ENCODE measurements around the gene CYP4B1.

DNA sequence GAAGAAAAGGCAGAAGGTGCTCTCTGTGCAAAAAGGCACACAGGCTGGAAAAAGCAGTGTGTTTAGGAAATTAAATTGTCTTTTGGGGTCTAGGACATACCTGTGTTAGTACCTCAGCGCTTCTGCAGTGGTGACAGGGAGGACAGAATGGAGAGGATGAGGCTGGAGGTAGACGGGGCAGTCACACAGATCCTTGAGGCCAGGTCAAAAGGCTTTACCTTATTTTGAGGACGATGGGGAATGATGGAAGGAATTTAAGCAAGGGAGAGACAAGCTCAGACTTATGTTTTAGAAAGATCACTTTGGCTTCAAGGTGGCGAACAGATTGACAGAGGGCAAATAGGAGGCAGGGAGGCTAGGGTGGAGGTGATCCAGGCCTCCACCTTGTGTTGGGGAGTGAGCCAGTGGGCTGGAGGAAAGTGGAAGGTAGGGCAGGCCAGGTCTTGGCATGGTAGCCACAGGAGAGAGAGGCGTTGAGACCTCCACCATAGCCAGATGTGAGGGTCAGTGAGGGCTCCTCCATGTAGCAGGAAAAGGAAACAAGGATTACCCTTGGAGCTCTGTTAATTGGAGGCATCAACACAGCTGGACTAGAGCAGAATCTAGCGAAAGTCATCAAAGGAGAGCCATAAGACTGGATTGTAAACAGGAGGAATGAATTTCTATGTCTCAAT lies 4.2 kb downstream of the CYP4B1 start:
- no peak for TF ChIP-seq EZH2 (IDR thresholded peaks at IDR 0.05; ENCODE audit: low read length, missing control alignments)
- TF ChIP-seq CTCF (conservative IDR thresholded peaks at IDR 0.05 in 1 of 2, IDR thresholded peaks at IDR 0.05 in 1 of 2; ENCODE audit: low read depth in 1 of 2, low read length in 2 of 2), result no peak
